ENCODE results near the gene SLC9A5. TPM values are rescaled to one million over a fixed set of nuclear protein-coding genes. Genes with fewer than 3 reads are reported as not detected.

The SLC9A5 gene
- total RNA-seq, 1 experiment from 2014 or later, result 10.3 TPM

GRCh38 chr16:67247192-67248072 lies 1.3 kb upstream of the SLC9A5 start, which contains the start of gene FHOD1 (continued):
- TF ChIP-seq ARID4B (CRISPR knock-in tag; IDR thresholded peaks at IDR 0.05; ENCODE audit: borderline replicate concordance), result peak; percentile 13; the same call in 1 of the 2 replicates
- peak; percentile 98 for TF ChIP-seq E2F5 (CRISPR knock-in tag; IDR thresholded peaks at IDR 0.05)
- no peak for TF ChIP-seq ZSCAN18 (CRISPR knock-in tag; IDR thresholded peaks at IDR 0.05)
- peak; percentile 79; the same call in 1 of the 2 replicates for TF ChIP-seq HMGXB4 (CRISPR knock-in tag; IDR thresholded peaks at IDR 0.05)
- no peak for TF ChIP-seq IRF1 (CRISPR knock-in tag; IDR thresholded peaks at IDR 0.05)
- TF ChIP-seq PREB (CRISPR knock-in tag; IDR thresholded peaks at IDR 0.05; ENCODE audit: borderline replicate concordance), result 0 out of 2 replicates have a peak, but pooled peaks have one; percentile 53
- no peak for TF ChIP-seq FOXP1 (CRISPR knock-in tag; IDR thresholded peaks at IDR 0.05; ENCODE audit: borderline replicate concordance)
- 0 out of 2 replicates have a peak, but pooled peaks have one; percentile 56 for TF ChIP-seq KAT7 (CRISPR knock-in tag; IDR thresholded peaks at IDR 0.05; ENCODE audit: borderline replicate concordance)
- TF ChIP-seq MYBL2 (CRISPR knock-in tag; IDR thresholded peaks at IDR 0.05), result peak; percentile 48; the same call in 1 of the 2 replicates
- TF ChIP-seq CDX4 (CRISPR knock-in tag; IDR thresholded peaks at IDR 0.05; ENCODE audit: borderline replicate concordance), result no peak
- 0 out of 2 replicates have a peak, but pooled peaks have one; percentile 8 for TF ChIP-seq ZNF423 (CRISPR knock-in tag; IDR thresholded peaks at IDR 0.05)
- TF ChIP-seq NFATC4 (CRISPR knock-in tag; IDR thresholded peaks at IDR 0.05), result no peak
- peak; percentile 56; the same call in 1 of the 2 replicates for TF ChIP-seq FOXP4 (CRISPR knock-in tag; IDR thresholded peaks at IDR 0.05)
- TF ChIP-seq ZNF281 (CRISPR knock-in tag; IDR thresholded peaks at IDR 0.05), result 0 out of 2 replicates have a peak, but pooled peaks have one; percentile 5

Data from WTC11 (cell line).